Measurements from ENCODE around the gene LEP.

DNA sequence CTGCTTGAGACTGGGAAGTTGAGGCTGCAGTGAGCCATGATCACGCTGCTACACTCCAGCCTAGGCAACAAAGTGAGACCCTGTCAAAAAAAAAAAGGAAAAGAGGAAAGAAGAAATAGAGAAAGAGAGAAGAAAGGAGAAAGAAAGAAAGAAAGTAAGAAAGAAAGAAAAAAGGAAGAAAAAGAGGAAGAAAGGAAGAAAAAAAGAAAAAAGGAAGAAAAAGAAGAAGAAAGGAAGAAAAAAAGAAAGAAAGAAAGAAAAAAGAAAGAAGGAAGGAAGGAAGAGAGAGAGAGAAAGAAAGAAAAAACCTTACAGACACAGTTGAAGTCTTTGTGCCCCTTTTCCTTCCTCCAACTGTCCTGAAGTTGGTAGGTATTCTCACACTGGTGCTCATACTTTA lies 26.6 kb upstream of the LEP start:
- TF ChIP-seq, protein P1, sequence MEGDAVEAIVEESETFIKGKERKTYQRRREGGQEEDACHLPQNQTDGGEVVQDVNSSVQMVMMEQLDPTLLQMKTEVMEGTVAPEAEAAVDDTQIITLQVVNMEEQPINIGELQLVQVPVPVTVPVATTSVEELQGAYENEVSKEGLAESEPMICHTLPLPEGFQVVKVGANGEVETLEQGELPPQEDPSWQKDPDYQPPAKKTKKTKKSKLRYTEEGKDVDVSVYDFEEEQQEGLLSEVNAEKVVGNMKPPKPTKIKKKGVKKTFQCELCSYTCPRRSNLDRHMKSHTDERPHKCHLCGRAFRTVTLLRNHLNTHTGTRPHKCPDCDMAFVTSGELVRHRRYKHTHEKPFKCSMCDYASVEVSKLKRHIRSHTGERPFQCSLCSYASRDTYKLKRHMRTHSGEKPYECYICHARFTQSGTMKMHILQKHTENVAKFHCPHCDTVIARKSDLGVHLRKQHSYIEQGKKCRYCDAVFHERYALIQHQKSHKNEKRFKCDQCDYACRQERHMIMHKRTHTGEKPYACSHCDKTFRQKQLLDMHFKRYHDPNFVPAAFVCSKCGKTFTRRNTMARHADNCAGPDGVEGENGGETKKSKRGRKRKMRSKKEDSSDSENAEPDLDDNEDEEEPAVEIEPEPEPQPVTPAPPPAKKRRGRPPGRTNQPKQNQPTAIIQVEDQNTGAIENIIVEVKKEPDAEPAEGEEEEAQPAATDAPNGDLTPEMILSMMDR (IDR thresholded peaks at IDR 0.05): no peak
- TF ChIP-seq POLR2A (IDR thresholded peaks at IDR 0.05): no peak

All from esophagus squamous epithelium (tissue), 4 donors.